Caco-2 (cell line): ENCODE results near the gene C10orf90. TPM values are rescaled to one million over a fixed set of nuclear protein-coding genes. Genes with fewer than 3 reads are reported as not detected.

Source experiments
- BruUV-seq: library from RNA; stranded (reverse); fragments of 400-500 nt; replicated peaks from 2 replicates; lab custom pipeline; 2021; lab: Mats Ljungman, UMichigan
- CTCF ChIA-PET: fragments of 300-600 bp; sonication (Branson Sonifier 250); formaldehyde crosslinking; loops from one replicate; lab custom pipeline; 2022; ENCODE audit warnings: antibody characterized with exemption; lab: Charles Lee
- POLR2A ChIA-PET: fragments of 300-600 bp; sonication (Branson Sonifier 250); formaldehyde crosslinking; loops from one replicate; lab custom pipeline; 2022; ENCODE audit warnings: antibody characterized with exemption; lab: Charles Lee
- DNase-seq, 2 experiments: peaks; one replicate each; pipeline versions ENCODE4 v3.0.0 to v3.0.0-alpha.2; 2020 to 2022
- H3K27me3 ChIP-seq: replicated peaks from 2 replicates; pipeline ENCODE4 v1.6.0; 2011; ENCODE audit warnings: low read length; ENCODE audit not compliant: control insufficient read depth, insufficient read depth
- H3K36me3 ChIP-seq: 2 replicates; pipeline ENCODE4 v1.5.1; 2011; ENCODE audit warnings: low read length; ENCODE audit not compliant: control insufficient read depth, insufficient read depth
- H3K4me1 ChIP-seq: fragments of 250-450 bp; sonication (Bioruptor Pico); 2 replicates; pipeline ENCODE4 v1.5.1; 2020; ENCODE audit warnings: mild to moderate bottlenecking
- H3K4me3 ChIP-seq: 2 replicates; pipeline ENCODE4 v1.5.1; 2011; ENCODE audit warnings: low read depth, mild to moderate bottlenecking, control low read depth, low read length
- H3K9me3 ChIP-seq: fragments of 250-450 bp; sonication (Bioruptor Pico); 2 replicates; pipeline ENCODE4 v1.5.1; 2020; ENCODE audit warnings: mild to moderate bottlenecking, moderate library complexity
- H3K27ac Mint-ChIP-seq: one replicate; pipeline ENCODE4 v1.8.0; 2022; ENCODE audit warnings: mixed read lengths; ENCODE audit not compliant: unreplicated experiment
- H3K27me3 Mint-ChIP-seq: one replicate; pipeline ENCODE4 v1.8.0; 2022; ENCODE audit warnings: mixed read lengths; ENCODE audit not compliant: insufficient read depth, unreplicated experiment
- H3K36me3 Mint-ChIP-seq: one replicate; pipeline ENCODE4 v1.8.0; 2022; ENCODE audit warnings: mild to moderate bottlenecking, mixed read lengths; ENCODE audit not compliant: insufficient read depth, unreplicated experiment
- H3K4me1 Mint-ChIP-seq: one replicate; pipeline ENCODE4 v1.8.0; 2022; ENCODE audit warnings: low read depth, mixed read lengths; ENCODE audit not compliant: unreplicated experiment
- H3K4me3 Mint-ChIP-seq: one replicate; pipeline ENCODE4 v1.8.0; 2022; ENCODE audit warnings: mild to moderate bottlenecking, moderate library complexity, mixed read lengths; ENCODE audit not compliant: unreplicated experiment
- H3K9me3 Mint-ChIP-seq: one replicate; pipeline ENCODE4 v1.8.0; 2022; ENCODE audit warnings: mixed read lengths; ENCODE audit not compliant: unreplicated experiment
- intact Hi-C: fragments of 100-400 bp; cut with micrococcal nuclease; formaldehyde crosslinking; loops from one replicate; pipeline ENCODE4 v1.10.0; 2022; ENCODE audit not compliant: unreplicated experiment
- total RNA-seq: library from RNA; stranded (reverse); gene quantifications from 2 replicates; pipeline ENCODE4 v1.2.3, GENCODE V29; 2022
- TF ChIP-seq, protein P1 (sequence below), 2 experiments: fragments of 200-600 bp in 1 of 2; IDR thresholded peaks; 1 replicate in 1 of 2; 2 replicates in 1 of 2; pipeline versions ENCODE4 v1.5.1 to v1.8.0; 2011 to 2022; ENCODE audit warnings: antibody characterized with exemption in 1 of 2, control low read depth in 1 of 2, inconsistent platforms in 1 of 2, low read depth in 1 of 2, low read length in 1 of 2, mild to moderate bottlenecking in 1 of 2, moderate library complexity in 1 of 2; ENCODE audit not compliant: insufficient read depth in 1 of 2, severe bottlenecking in 1 of 2, unreplicated experiment in 1 of 2

The C10orf90 gene
- total RNA-seq, 1 experiment from 2014 or later: not detected

GRCh38 chr10:126705131-126705530 lies 34.6 kb upstream of the C10orf90 start:
- intact Hi-C loops: no loop called here
- Histone ChIP-seq H3K4me1 (no peaks in the 10 kb centered on the region), H3K9me3 (no peaks in the 10 kb centered on the region), H3K4me3 (no peak overlapping the region), H3K27me3 (no peaks in the 10 kb centered on the region), H3K36me3 (no peaks in the 10 kb centered on the region)
- H3K27ac Mint-ChIP-seq: no peak overlapping the region
- ChIA-PET CTCF (no interaction called here), POLR2A (no interaction called here)
- peaks cover 7% of the 10 kb centered on the region for H3K4me1 Mint-ChIP-seq
- no peak overlapping the region for H3K4me3 Mint-ChIP-seq
- no peak for DNase-seq
- H3K27me3 Mint-ChIP-seq: peaks cover 2% of the 10 kb centered on the region
- no TSS peak for BruUV-seq
- no peaks in the 10 kb centered on the region for H3K36me3 Mint-ChIP-seq
- TF ChIP-seq, protein P1, sequence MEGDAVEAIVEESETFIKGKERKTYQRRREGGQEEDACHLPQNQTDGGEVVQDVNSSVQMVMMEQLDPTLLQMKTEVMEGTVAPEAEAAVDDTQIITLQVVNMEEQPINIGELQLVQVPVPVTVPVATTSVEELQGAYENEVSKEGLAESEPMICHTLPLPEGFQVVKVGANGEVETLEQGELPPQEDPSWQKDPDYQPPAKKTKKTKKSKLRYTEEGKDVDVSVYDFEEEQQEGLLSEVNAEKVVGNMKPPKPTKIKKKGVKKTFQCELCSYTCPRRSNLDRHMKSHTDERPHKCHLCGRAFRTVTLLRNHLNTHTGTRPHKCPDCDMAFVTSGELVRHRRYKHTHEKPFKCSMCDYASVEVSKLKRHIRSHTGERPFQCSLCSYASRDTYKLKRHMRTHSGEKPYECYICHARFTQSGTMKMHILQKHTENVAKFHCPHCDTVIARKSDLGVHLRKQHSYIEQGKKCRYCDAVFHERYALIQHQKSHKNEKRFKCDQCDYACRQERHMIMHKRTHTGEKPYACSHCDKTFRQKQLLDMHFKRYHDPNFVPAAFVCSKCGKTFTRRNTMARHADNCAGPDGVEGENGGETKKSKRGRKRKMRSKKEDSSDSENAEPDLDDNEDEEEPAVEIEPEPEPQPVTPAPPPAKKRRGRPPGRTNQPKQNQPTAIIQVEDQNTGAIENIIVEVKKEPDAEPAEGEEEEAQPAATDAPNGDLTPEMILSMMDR (IDR thresholded peaks at IDR 0.05; ENCODE audit: insufficient read depth in 1 of 2, low read depth in 1 of 2, low read length in 1 of 2, severe bottlenecking in 1 of 2, unreplicated experiment in 1 of 2): no peak
- H3K9me3 Mint-ChIP-seq: peaks cover 10% of the 10 kb centered on the region

GRCh38 chr10:126704649-126705048 lies 34.2 kb upstream of the C10orf90 start:
- Histone ChIP-seq H3K4me3 (no peak overlapping the region), H3K27me3 (no peaks in the 10 kb centered on the region), H3K9me3 (no peaks in the 10 kb centered on the region), H3K4me1 (no peaks in the 10 kb centered on the region), H3K36me3 (no peaks in the 10 kb centered on the region)
- Mint-ChIP-seq H3K9me3 (peaks cover 10% of the 10 kb centered on the region), H3K27ac (no peak overlapping the region), H3K36me3 (no peaks in the 10 kb centered on the region), H3K4me3 (no peak overlapping the region), H3K27me3 (peaks cover 2% of the 10 kb centered on the region), H3K4me1 (peaks cover 7% of the 10 kb centered on the region)
- no peak for DNase-seq
- no TSS peak for BruUV-seq
- POLR2A ChIA-PET: no interaction called here
- CTCF ChIA-PET: no interaction called here
- TF ChIP-seq, protein P1 (IDR thresholded peaks at IDR 0.05; ENCODE audit: insufficient read depth in 1 of 2, low read depth in 1 of 2, low read length in 1 of 2, severe bottlenecking in 1 of 2, unreplicated experiment in 1 of 2): no peak
- intact Hi-C loops: no loop called here

DNA sequence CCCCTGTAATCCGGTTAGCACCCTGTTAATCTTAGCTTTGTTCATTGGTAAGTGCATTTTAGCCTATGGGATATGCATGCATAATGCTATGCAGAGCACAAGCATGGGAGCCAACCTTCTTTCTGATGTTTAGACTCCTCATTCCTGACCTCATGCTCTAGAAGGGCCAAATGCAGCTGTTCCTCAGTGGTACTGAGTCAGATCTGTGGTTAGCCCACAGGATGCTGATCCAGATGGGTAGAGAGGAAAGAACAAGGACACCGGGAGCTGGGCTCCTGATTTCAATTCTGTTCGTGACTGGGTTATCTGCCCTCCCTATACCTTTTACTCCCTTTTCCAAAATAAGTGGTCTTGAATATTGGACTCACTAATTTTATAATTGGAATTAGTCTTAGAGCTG lies 31.7 kb upstream of the C10orf90 start:
- no peaks in the 10 kb centered on the region for H3K27me3 ChIP-seq
- H3K9me3 Mint-ChIP-seq: no peaks in the 10 kb centered on the region
- no TSS peak for BruUV-seq
- no peaks in the 10 kb centered on the region for H3K9me3 ChIP-seq
- H3K36me3 Mint-ChIP-seq: no peaks in the 10 kb centered on the region
- POLR2A ChIA-PET: no interaction called here
- H3K36me3 ChIP-seq: no peaks in the 10 kb centered on the region
- TF ChIP-seq, protein P1 (IDR thresholded peaks at IDR 0.05; ENCODE audit: insufficient read depth in 1 of 2, low read depth in 1 of 2, low read length in 1 of 2, severe bottlenecking in 1 of 2, unreplicated experiment in 1 of 2): no peak
- peaks cover 7% of the 10 kb centered on the region for H3K4me1 Mint-ChIP-seq
- H3K27ac Mint-ChIP-seq: no peak overlapping the region
- no peak overlapping the region for H3K4me3 ChIP-seq
- CTCF ChIA-PET: no interaction called here
- H3K4me3 Mint-ChIP-seq: no peak overlapping the region
- peaks cover 2% of the 10 kb centered on the region for H3K27me3 Mint-ChIP-seq
- no peaks in the 10 kb centered on the region for H3K4me1 ChIP-seq
- intact Hi-C loops: no loop called here
- DNase-seq: no peak
